Duodenal mucosa (tissue), 2 donors: ENCODE results near the gene ATOH7.

Source experiments
- H3K27ac ChIP-seq: one replicate; pipeline ENCODE4 v1.7.0; 2013; ENCODE audit warnings: low read depth, low read length
- H3K27me3 ChIP-seq, 2 donors: one replicate each; pipeline ENCODE4 v1.7.0; 2013; ENCODE audit warnings: low read length in 2 of 2, control low read depth in 1 of 2; ENCODE audit not compliant: insufficient read depth in 2 of 2, control insufficient read depth in 1 of 2
- H3K36me3 ChIP-seq, 2 donors: one replicate each; pipeline ENCODE4 v1.7.0; 2013; ENCODE audit warnings: low read length in 2 of 2, control low read depth in 1 of 2; ENCODE audit not compliant: insufficient read depth in 2 of 2, control insufficient read depth in 1 of 2
- H3K4me1 ChIP-seq, 2 donors: one replicate each; pipeline ENCODE4 v1.7.0; 2013; ENCODE audit warnings: low read length in 2 of 2, control low read depth in 1 of 2; ENCODE audit not compliant: insufficient read depth in 2 of 2, control insufficient read depth in 1 of 2
- H3K4me3 ChIP-seq, 2 donors: one replicate each; pipeline ENCODE4 v1.7.0; 2013; ENCODE audit warnings: low read length in 2 of 2, low read depth in 1 of 2
- H3K9ac ChIP-seq, 2 donors: one replicate each; pipeline ENCODE4 v1.7.0; 2013; ENCODE audit warnings: low read length in 2 of 2, low read depth in 1 of 2
- H3K9me3 ChIP-seq, 2 donors: one replicate each; pipeline ENCODE4 v1.7.0; 2013; ENCODE audit warnings: low read length in 2 of 2, control low read depth in 1 of 2; ENCODE audit not compliant: control insufficient read depth in 1 of 2

The ATOH7 gene

DNA sequence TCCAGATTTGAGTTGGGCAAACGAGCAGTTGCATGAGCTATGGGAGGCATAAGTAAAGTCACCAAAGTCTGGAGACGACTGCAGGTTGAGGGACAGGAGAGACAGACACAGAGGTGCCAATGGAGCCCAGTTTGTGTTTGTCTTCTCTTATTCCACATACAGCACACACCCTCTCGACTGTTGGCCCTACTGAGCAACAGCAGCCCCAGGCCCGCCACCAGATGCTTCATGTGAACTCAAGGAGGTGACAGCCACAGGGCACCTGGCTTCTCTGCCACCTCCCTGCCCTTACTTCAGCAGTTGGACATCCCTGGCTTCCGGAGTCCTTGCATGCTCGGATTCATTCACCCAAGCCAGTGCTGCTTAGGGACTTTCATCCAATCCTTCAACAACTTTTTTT lies 6.5 kb upstream of the ATOH7 start:
- Histone ChIP-seq H3K27ac (no peak overlapping the region), H3K9me3 (no peaks in the 10 kb centered on the region), H3K9ac (no peak overlapping the region), H3K4me3 (no peak overlapping the region), H3K4me1 (no peaks in the 10 kb centered on the region), H3K36me3 (no peaks in the 10 kb centered on the region), H3K27me3 (no peaks in the 10 kb centered on the region)

GRCh38 chr10:68237173-68237572 lies 5.3 kb upstream of the ATOH7 start:
- Histone ChIP-seq H3K9ac (no peak overlapping the region), H3K36me3 (no peaks in the 10 kb centered on the region), H3K4me3 (no peak overlapping the region), H3K4me1 (no peaks in the 10 kb centered on the region), H3K27ac (no peak overlapping the region), H3K27me3 (peaks cover 0 to 2% of the 10 kb centered on the region in 2 donors), H3K9me3 (no peaks in the 10 kb centered on the region)

- no peak overlapping the region for H3K9ac ChIP-seq
- H3K4me1 ChIP-seq, result peaks cover 4 to 6% of the 10 kb centered on the region in 2 donors
These were observed 3.7 kb upstream of the ATOH7 start for GRCh38 chr10:68235581-68235980.

GRCh38 chr10:68235111-68235510 lies 3.2 kb upstream of the ATOH7 start:
- Histone ChIP-seq H3K27ac (no peak overlapping the region), H3K36me3 (no peaks in the 10 kb centered on the region), H3K4me1 (peaks cover 5 to 6% of the 10 kb centered on the region in 2 donors), H3K27me3 (peaks cover 0 to 8% of the 10 kb centered on the region in 2 donors), H3K9ac (no peak overlapping the region), H3K9me3 (no peaks in the 10 kb centered on the region), H3K4me3 (no peak overlapping the region)

More at GRCh38 chr10:68235581-68235980, 3.7 kb upstream of the ATOH7 start:
- Histone ChIP-seq H3K36me3 (no peaks in the 10 kb centered on the region), H3K27me3 (peaks cover 0 to 8% of the 10 kb centered on the region in 2 donors), H3K4me3 (no peak overlapping the region), H3K27ac (no peak overlapping the region), H3K9me3 (no peaks in the 10 kb centered on the region)

- no peak overlapping the region for H3K9ac ChIP-seq
- H3K36me3 ChIP-seq, result no peaks in the 10 kb centered on the region
- peaks cover 5 to 6% of the 10 kb centered on the region in 2 donors for H3K4me1 ChIP-seq
- H3K27ac ChIP-seq, result no peak overlapping the region
- H3K4me3 ChIP-seq, result no peak overlapping the region
- no peaks in the 10 kb centered on the region for H3K9me3 ChIP-seq
- peaks cover 4 to 8% of the 10 kb centered on the region in 2 donors for H3K27me3 ChIP-seq
These were observed 1.1 kb upstream of the ATOH7 start for GRCh38 chr10:68233046-68233445.

GRCh38 chr10:68231106-68231816 lies 652 bp downstream of the ATOH7 start:
- H3K36me3 ChIP-seq, result no peaks in the 10 kb centered on the region
- peaks cover 4 to 8% of the 10 kb centered on the region in 2 donors for H3K27me3 ChIP-seq
- no peaks in the 10 kb centered on the region for H3K9me3 ChIP-seq
- H3K4me1 ChIP-seq, result peaks cover 5 to 6% of the 10 kb centered on the region in 2 donors
- peak overlapping the region; percentile 77 to 78 for H3K4me3 ChIP-seq
- H3K27ac ChIP-seq, result peak overlapping the region; percentile 20
- H3K9ac ChIP-seq, result peak overlapping the region; percentile 56 to 66

DNA sequence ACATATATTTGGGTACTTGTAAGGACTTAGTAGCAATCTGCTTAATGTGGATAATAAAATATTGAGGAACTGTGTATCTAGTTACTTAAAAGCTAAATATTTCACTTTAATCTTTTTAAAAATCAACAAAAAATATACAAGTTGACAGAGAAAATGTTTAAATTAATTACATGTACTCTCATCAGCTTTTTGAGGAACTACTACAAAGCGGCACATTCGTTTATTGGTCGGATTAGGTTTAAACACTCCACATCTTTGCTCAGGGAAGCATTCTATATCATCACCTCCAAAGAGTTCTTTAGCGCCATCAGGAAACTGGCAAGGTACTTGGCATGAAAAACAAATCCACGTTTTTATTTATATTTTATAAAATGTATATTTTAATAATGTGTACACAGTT lies 1.6 kb downstream of the ATOH7 start:
- Histone ChIP-seq H3K4me3 (no peak overlapping the region), H3K4me1 (peaks cover 5 to 6% of the 10 kb centered on the region in 2 donors), H3K36me3 (no peaks in the 10 kb centered on the region), H3K27ac (no peak overlapping the region), H3K27me3 (peaks cover 4 to 8% of the 10 kb centered on the region in 2 donors), H3K9me3 (no peaks in the 10 kb centered on the region), H3K9ac (no peak overlapping the region)

GRCh38 chr10:68224810-68225209 lies 7.1 kb downstream of the ATOH7 start:
- Histone ChIP-seq H3K4me3 (no peak overlapping the region), H3K36me3 (no peaks in the 10 kb centered on the region), H3K9ac (no peak overlapping the region), H3K27me3 (peaks cover 0 to 3% of the 10 kb centered on the region in 2 donors), H3K27ac (no peak overlapping the region), H3K4me1 (no peaks in the 10 kb centered on the region), H3K9me3 (no peaks in the 10 kb centered on the region)

DNA sequence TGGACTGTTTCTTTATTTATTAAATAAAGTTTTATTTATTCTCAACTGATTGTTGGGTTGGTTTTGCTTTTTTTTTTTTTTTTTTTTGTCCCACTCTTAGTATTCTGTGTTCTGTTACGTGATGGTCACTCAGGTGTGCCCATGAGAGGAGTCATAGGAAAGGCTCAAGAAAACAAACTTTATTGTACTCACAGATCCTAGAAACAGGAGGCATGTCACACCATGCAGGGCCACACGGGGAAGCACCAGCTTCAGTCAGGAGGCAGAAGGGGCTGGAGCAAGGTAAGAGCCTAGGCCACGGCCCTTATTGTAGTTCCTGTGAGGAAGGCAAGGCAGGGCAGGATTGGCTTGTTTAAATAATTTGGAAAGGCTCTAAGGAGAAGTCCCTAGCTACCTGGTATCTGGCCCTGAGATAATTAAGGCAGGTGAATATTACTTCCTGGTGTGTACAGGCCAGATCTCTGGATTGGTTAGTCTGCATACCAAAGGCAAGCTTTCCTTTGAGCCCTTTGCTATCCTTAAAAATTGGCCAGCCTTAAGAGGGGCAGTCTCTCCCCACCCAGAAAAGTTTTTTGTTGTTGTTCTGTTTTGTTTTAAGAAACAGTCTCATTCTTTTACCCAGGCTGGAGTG lies 8.3 kb downstream of the ATOH7 start:
- Histone ChIP-seq H3K9ac (no peak overlapping the region), H3K4me1 (no peaks in the 10 kb centered on the region), H3K4me3 (no peak overlapping the region), H3K9me3 (no peaks in the 10 kb centered on the region), H3K27ac (no peak overlapping the region), H3K27me3 (no peaks in the 10 kb centered on the region), H3K36me3 (no peaks in the 10 kb centered on the region)

- Histone ChIP-seq H3K4me1 (no peaks in the 10 kb centered on the region), H3K36me3 (no peaks in the 10 kb centered on the region), H3K27me3 (no peaks in the 10 kb centered on the region), H3K27ac (no peak overlapping the region), H3K4me3 (no peak overlapping the region), H3K9me3 (no peaks in the 10 kb centered on the region), H3K9ac (no peak overlapping the region)
These were observed 9.5 kb downstream of the ATOH7 start for GRCh38 chr10:68222391-68222790.
